GM06990 (cell line): ENCODE results near the gene RTN4RL2.

ENCODE experiments used
- DNase-seq: peaks from one replicate; pipeline ENCODE4 v3.0.0-alpha.2; 2011; ENCODE audit not compliant: insufficient read length; ENCODE audit errors: extremely low read depth
- H3K27me3 ChIP-seq: replicated peaks from 2 replicates; pipeline ENCODE4 v1.6.0; 2011; ENCODE audit warnings: low read length; ENCODE audit not compliant: control insufficient read depth, insufficient read depth
- H3K36me3 ChIP-seq: 2 replicates; pipeline ENCODE4 v1.5.1; 2011; ENCODE audit warnings: low read length; ENCODE audit not compliant: control insufficient read depth, insufficient read depth
- H3K4me3 ChIP-seq: replicated peaks from 2 replicates; pipeline ENCODE4 v1.5.1; 2011; ENCODE audit warnings: low read depth, mild to moderate bottlenecking, control low read depth, low read length
- TF ChIP-seq, protein P1 (sequence below): IDR thresholded peaks from 2 replicates; pipeline ENCODE4 v1.5.1; 2011; ENCODE audit warnings: low read length, control low read depth, mild to moderate bottlenecking, inconsistent platforms; ENCODE audit not compliant: insufficient read depth, poor library complexity, severe bottlenecking

Gene RTN4RL2

GRCh38 chr11:57513911-57514537 is 53.7 kb downstream of the RTN4RL2 start:
- peak; percentile 27 for DNase-seq

GRCh38 chr11:57514538-57515331 is 54.4 kb downstream of the RTN4RL2 start:
- no peaks in the 10 kb centered on the region for H3K36me3 ChIP-seq
- TF ChIP-seq, protein P1, sequence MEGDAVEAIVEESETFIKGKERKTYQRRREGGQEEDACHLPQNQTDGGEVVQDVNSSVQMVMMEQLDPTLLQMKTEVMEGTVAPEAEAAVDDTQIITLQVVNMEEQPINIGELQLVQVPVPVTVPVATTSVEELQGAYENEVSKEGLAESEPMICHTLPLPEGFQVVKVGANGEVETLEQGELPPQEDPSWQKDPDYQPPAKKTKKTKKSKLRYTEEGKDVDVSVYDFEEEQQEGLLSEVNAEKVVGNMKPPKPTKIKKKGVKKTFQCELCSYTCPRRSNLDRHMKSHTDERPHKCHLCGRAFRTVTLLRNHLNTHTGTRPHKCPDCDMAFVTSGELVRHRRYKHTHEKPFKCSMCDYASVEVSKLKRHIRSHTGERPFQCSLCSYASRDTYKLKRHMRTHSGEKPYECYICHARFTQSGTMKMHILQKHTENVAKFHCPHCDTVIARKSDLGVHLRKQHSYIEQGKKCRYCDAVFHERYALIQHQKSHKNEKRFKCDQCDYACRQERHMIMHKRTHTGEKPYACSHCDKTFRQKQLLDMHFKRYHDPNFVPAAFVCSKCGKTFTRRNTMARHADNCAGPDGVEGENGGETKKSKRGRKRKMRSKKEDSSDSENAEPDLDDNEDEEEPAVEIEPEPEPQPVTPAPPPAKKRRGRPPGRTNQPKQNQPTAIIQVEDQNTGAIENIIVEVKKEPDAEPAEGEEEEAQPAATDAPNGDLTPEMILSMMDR, result no peak
- H3K27me3 ChIP-seq, result no peaks in the 10 kb centered on the region
- peak; percentile 66 for DNase-seq
- H3K4me3 ChIP-seq, result peak overlapping the region; percentile 87

More at GRCh38 chr11:57513911-57514537, 53.7 kb downstream of the RTN4RL2 start:
- Histone ChIP-seq H3K4me3 (peak overlapping the region; percentile 87), H3K27me3 (no peaks in the 10 kb centered on the region), H3K36me3 (no peaks in the 10 kb centered on the region)
- TF ChIP-seq, protein P1, result no peak

GRCh38 chr11:57515332-57516060 is 55.2 kb downstream of the RTN4RL2 start, which contains the start of gene SLC43A1:
SLC43A1 (minus strand) TSS chr11:57515702; CDS start chr11:57514111, 1,591 bp downstream.
- Histone ChIP-seq H3K27me3 (no peaks in the 10 kb centered on the region), H3K4me3 (peak within 1 kb of the TSS; percentile 87), H3K36me3 (no peaks in the 10 kb centered on the region)
- TF ChIP-seq, protein P1, result peak; percentile 4
- peak; percentile 71 for DNase-seq

- TF ChIP-seq, protein P1, result no peak
- no peaks in the 10 kb centered on the region for H3K27me3 ChIP-seq
- DNase-seq, result no peak
- H3K4me3 ChIP-seq, result peak overlapping the region; percentile 87
- H3K36me3 ChIP-seq, result no peaks in the 10 kb centered on the region
Measured at GRCh38 chr11:57516061-57516443, 55.7 kb downstream of the RTN4RL2 start.

GRCh38 chr11:57521116-57521515 is 60.8 kb downstream of the RTN4RL2 start:
- TF ChIP-seq, protein P1, result no peak
- Histone ChIP-seq H3K27me3 (no peaks in the 10 kb centered on the region), H3K36me3 (peaks cover 3% of the 10 kb centered on the region; the same call in 1 of the 2 replicates), H3K4me3 (no peak overlapping the region)
- no peak for DNase-seq
